HuH-7 (cell line): ENCODE results near the gene DYSF.
A peak's percentile ranks its signal among the peaks of the same experiment; 100 is the strongest.

Source experiments
- DNase-seq: peaks from one replicate; pipeline ENCODE4 v3.0.0; 2011; ENCODE audit warnings: low spot score

DYSF gene

GRCh38 chr2:71603311-71603811 lies 150.0 kb downstream of the DYSF start:
- DNase-seq: no peak

- no peak for DNase-seq
Observed at GRCh38 chr2:71603851-71604725, 150.7 kb downstream of the DYSF start.

- DNase-seq: no peak
Observed at GRCh38 chr2:71604726-71605120, 151.4 kb downstream of the DYSF start.

GRCh38 chr2:71605173-71605641 lies 151.8 kb downstream of the DYSF start:
- DNase-seq: no peak

DNA sequence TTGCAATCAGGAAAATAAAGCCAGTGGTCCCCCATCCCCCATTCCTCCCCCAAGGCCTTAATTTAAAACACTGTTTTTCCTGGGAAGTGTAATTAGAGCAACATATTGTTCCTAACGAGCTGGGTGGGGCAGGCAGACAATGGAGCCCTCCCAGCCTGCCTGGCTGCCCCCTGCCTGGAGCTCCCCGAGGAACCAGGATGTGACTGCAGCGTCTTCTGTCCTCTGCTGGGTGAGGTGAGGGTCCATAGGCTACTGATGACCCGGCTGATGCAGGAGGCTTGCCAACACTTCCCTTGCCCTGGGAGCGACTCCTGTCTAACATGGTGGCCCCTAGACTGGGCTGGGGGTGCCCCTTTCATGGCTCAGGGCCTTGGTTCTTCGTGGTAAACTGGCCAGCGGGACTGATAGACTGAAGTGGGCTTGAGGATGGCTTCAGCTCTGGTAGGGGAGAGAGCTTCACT lies 152.4 kb downstream of the DYSF start:
- no peak for DNase-seq

GRCh38 chr2:71606244-71606643 lies 152.9 kb downstream of the DYSF start:
- DNase-seq: no peak

DNA sequence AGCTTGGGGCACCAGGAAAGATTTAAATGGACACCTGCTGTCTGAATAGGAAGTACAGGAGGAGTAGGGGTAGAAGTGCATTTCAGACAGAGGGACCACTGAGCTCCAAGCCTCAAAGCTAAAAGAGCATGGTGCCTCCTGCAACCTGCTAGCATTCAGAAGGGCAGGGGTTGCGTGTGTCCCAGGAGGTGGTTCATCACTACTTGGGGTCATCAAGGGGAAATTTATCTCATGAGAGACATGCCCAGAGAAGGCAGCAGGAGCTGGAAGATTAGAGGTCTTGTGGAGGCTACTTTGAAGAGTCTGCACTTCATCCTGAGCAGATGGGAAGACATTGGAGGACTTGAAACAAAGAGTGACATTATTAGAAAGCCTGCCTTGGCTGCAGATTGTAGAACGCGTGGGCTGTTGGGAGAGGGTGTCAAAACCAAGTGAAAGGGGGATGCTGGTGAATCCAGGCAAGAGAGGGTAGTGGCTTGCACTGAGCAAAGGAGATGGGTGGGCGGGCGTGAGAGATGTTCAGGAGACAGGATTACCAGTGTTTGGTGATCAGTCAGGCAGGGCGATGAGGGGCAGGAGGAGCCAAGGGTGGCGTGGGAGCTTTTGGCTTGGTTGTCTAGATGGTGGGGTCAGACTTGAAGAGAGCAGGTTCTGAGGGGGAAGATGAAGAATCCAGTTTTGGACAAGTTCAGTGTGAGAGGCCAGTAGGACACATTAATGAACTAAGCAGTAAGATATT lies 154.0 kb downstream of the DYSF start:
- DNase-seq: no peak

GRCh38 chr2:71608034-71608433 lies 154.7 kb downstream of the DYSF start:
- no peak for DNase-seq

DNA sequence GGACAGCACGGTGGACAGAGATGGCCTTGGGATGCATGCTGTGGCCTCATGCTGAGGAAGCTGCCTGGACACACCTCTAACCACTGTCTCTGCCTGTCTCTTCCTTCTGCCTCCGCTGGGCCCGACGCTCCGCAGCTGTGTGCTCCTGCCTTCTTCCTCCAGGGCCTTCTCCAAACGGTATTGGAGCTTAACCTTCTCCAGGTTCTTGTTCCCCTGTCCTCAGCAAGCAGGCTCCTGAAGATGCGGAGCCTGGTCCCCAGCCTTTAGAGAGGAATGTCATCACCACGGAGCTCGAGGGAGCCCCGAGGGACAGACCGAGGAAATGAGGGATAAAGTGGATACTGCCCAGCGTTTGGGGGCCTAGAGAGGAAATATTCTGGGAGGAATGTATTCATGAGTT lies 155.1 kb downstream of the DYSF start:
- DNase-seq: no peak

DNA sequence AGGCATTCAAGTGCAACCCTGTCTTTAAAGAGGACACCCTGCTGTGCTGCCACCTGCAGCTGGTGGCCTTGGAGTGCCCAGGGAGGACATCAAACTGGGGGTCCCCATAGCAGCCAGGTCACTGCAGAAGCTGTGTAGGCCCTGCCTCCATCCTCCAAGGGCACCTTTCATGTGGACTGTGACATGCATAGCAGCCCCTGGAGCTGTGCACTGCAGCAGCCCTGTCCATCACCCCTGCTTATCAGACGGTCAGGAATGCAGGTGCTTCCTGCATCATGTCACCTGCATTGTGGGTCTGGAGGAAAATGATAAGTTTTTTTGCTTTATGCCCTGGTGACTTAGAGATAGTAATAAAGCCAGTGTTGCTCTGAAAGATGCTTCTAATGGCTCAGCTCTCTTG lies 155.7 kb downstream of the DYSF start:
- DNase-seq: no peak

DNA sequence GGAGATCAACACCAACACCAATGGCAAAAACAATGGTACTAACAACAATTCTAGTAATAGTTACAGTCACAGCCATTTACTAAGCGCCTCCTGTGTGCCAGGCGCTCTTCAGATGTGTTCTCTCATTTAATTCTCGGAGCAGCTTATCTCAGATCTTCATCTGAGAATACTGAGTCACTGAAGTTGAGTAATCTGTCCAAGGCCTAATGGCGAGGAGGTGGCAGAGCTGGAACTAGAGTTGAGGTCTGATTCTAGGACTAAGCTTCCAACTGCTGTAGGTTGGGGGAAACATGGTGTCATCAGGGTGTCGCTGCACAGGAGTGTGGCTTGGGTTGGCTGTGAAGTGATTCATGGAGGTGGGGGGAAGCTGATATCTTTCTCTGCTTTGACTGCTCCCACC lies 156.1 kb downstream of the DYSF start:
- DNase-seq: no peak

GRCh38 chr2:71609958-71610357 lies 156.6 kb downstream of the DYSF start:
- no peak for DNase-seq

DNA sequence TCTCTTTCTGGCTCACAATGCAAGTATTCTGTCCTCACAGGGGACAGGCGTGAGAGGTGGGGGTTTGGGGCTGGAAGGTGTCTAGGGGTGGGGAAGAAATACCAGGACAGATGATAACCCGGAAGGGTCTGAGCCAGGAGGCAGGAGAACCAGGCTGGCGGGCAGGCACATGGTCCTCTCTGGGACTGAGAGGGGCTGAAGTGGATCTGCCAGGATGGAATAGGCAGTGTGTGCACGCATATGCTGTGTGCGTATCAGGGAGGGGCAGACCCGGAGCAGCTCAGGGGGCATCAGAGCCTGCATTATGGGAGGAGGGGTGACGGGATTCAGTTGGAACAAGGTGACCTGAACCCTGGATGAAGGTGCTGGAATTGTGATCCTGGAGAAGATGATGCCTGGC lies 157.3 kb downstream of the DYSF start:
- no peak for DNase-seq

- no peak for DNase-seq
Observed at GRCh38 chr2:71611247-71611646, 157.9 kb downstream of the DYSF start.

GRCh38 chr2:71611781-71612527 lies 158.6 kb downstream of the DYSF start:
- DNase-seq: no peak

DNA sequence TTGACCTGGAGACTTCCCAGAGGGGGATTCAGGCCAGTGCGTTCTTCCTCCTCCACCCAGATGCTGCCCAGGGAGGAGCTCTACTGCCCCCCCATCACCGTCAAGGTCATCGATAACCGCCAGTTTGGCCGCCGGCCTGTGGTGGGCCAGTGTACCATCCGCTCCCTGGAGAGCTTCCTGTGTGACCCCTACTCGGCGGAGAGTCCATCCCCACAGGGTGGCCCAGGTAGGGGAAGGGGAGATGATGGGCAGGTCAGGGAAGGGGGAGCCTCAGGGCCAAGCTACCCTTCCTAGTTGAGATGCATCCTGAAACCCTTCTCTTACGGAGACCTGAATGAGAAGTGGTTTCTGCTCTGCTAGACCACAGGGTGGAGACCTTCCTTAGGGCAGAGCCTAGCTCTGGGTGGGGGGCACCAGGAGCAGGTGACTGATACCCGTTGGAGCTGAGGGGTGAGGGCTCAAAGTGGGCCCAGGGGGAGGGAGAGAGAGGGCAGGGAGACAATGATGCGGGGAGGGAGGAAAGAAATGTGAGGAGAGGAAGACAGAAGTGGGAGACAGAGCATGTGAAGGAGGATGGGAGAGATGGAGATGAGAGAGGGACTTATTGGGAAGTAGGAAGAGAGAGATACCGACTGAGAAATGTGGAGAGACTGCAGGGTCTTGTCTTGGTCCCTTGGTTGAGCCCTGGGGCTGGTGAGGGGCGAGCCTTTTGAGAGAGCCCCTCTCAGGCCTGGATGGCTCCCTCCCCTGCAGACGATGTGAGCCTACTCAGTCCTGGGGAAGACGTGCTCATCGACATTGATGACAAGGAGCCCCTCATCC lies 159.4 kb downstream of the DYSF start:
- no peak for DNase-seq

GRCh38 chr2:71613403-71613952 lies 160.1 kb downstream of the DYSF start:
- DNase-seq: no peak

- DNase-seq: no peak
Observed at GRCh38 chr2:71613953-71614925, 160.9 kb downstream of the DYSF start.

DNA sequence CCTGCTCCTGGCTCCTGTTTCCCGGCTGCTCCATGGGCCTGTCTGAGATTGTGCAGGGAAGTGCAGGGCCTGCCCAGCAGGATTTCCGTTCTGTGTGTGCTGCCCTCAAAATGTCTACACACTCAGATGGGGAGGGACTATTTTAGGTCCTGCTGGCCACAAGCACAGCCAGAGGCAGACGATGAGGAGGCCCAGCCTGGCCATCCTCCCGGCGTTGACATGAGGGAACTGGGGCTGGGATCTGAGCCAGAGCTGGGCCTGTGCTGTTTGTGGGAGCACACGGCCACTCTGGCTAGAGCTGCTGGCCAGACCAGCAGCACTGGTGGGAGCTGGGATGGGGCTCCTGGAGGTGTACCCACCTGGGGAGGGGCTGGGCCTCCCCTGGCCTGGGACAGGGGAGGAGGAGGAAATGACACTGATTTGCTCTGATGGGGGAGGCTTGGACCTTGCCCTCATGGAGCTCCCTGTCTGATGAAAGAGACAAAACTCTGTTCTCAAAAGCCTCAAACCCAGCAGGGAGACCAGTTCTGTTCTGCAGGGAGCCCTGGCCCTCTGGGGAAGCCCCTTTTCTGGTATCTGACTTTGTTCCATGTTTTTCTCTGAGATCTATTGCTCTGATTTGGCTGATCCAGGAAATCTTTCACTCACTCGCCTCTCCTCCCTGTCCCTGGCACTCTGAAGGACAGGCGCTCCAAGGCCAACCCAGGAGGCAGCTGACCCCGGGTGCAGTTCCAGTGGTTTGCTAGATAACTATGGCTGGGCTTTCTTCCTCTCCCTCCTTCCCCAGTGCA lies 161.8 kb downstream of the DYSF start:
- DNase-seq: peak; percentile 51
